ENCODE data around the gene ERC1. TPM values are rescaled to one million over a fixed set of nuclear protein-coding genes. Genes with fewer than 3 reads are reported as not detected.

ERC1 gene
- total RNA-seq, 2 donors from 2014 or later = 18.9 to 72.9 TPM

GRCh38 chr12:1179128-1179527 lies 188.1 kb downstream of the ERC1 start:
- Histone ChIP-seq H3K9me3 (no peaks in the 10 kb centered on the region), H3K27me3 (replicated peaks; ENCODE audit: insufficient read depth) (no peaks in the 10 kb centered on the region), H3K36me3 (no peaks in the 10 kb centered on the region), H3K27ac (no peak overlapping the region), H3K4me3 (no peak overlapping the region), H3K4me1 (replicated peaks) (no peaks in the 10 kb centered on the region)
- 57% methylated on average over 1 of the region's 1 CpG for WGBS
- DNase-seq (ENCODE audit: low spot score) = peak; percentile 41
- TF ChIP-seq POLR2AphosphoS5 (IDR thresholded peaks at IDR 0.05) (peak; percentile 36), CTCF (IDR thresholded peaks at IDR 0.05) (no peak)
- intact Hi-C loops (cut with DNase I) = no loop called here

- WGBS = 83% methylated on average over 2 of the region's 2 CpGs
- TF ChIP-seq POLR2A (IDR thresholded peaks at IDR 0.05) (no peak), POLR2AphosphoS5 (IDR thresholded peaks at IDR 0.05) (no peak), CTCF (IDR thresholded peaks at IDR 0.05) (no peak)
- intact Hi-C loops (cut with DNase I) = no loop called here
Measured at GRCh38 chr12:1182069-1182468, 191.0 kb downstream of the ERC1 start.

DNA sequence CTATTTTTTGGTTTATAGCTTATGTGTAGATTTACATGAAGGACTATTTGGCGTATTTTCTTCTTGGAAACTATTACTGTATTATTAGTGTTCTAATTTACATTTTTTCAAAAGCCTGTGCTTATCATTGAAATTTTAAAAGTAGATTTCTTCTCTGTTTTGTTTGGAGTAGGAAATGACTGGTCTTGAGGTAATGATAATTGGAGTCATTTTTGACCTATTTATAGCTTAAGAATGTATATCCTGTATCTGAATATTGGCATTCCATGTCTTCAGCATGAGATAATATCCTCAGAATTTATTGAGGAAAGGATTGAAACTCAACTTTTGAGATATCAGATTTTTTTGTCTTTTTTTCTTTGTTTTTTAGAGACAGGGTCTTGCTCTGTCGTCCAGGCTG lies 193.4 kb downstream of the ERC1 start:
- Histone ChIP-seq H3K4me3 (no peak overlapping the region), H3K27me3 (replicated peaks; ENCODE audit: insufficient read depth) (no peaks in the 10 kb centered on the region), H3K27ac (no peak overlapping the region), H3K36me3 (no peaks in the 10 kb centered on the region), H3K4me1 (replicated peaks) (no peaks in the 10 kb centered on the region), H3K9me3 (no peaks in the 10 kb centered on the region)
- DNase-seq (ENCODE audit: low spot score) = no peak
- intact Hi-C loops (cut with DNase I) = no loop called here
- TF ChIP-seq POLR2A (IDR thresholded peaks at IDR 0.05) (no peak), CTCF (IDR thresholded peaks at IDR 0.05) (no peak), POLR2AphosphoS5 (IDR thresholded peaks at IDR 0.05) (no peak)
- 91% methylated on average over 2 of the region's 2 CpGs for WGBS

More at GRCh38 chr12:1182069-1182468, 191.0 kb downstream of the ERC1 start:
- H3K27me3 ChIP-seq (replicated peaks; ENCODE audit: insufficient read depth) = no peaks in the 10 kb centered on the region
- H3K36me3 ChIP-seq = no peaks in the 10 kb centered on the region
- H3K9me3 ChIP-seq = no peaks in the 10 kb centered on the region
- no peak for DNase-seq (ENCODE audit: low spot score)
- H3K4me3 ChIP-seq = no peak overlapping the region
- no peak overlapping the region for H3K27ac ChIP-seq
- H3K4me1 ChIP-seq (replicated peaks) = no peaks in the 10 kb centered on the region

GRCh38 chr12:1185460-1186182 lies 194.6 kb downstream of the ERC1 start:
- DNase-seq (ENCODE audit: low spot score) = no peak
- Histone ChIP-seq H3K4me3 (no peak overlapping the region), H3K27ac (no peak overlapping the region), H3K27me3 (replicated peaks; ENCODE audit: insufficient read depth) (no peaks in the 10 kb centered on the region), H3K4me1 (replicated peaks) (no peaks in the 10 kb centered on the region), H3K36me3 (no peaks in the 10 kb centered on the region), H3K9me3 (no peaks in the 10 kb centered on the region)
- TF ChIP-seq POLR2A (IDR thresholded peaks at IDR 0.05) (no peak), CTCF (IDR thresholded peaks at IDR 0.05) (no peak), POLR2AphosphoS5 (IDR thresholded peaks at IDR 0.05) (no peak)
- intact Hi-C loops (cut with DNase I) = no loop called here
- WGBS = 81% methylated on average over 3 of the region's 3 CpGs

- TF ChIP-seq POLR2AphosphoS5 (IDR thresholded peaks at IDR 0.05) (no peak), POLR2A (IDR thresholded peaks at IDR 0.05) (no peak), CTCF (IDR thresholded peaks at IDR 0.05) (no peak)
- no peaks in the 10 kb centered on the region for H3K4me1 ChIP-seq (replicated peaks)
- WGBS = 98% methylated on average over 3 of the region's 3 CpGs
- no peaks in the 10 kb centered on the region for H3K9me3 ChIP-seq
- H3K36me3 ChIP-seq = no peaks in the 10 kb centered on the region
- H3K4me3 ChIP-seq = no peak overlapping the region
- no peak overlapping the region for H3K27ac ChIP-seq
- DNase-seq (ENCODE audit: low spot score) = no peak
- intact Hi-C loops (cut with DNase I) = no loop called here
- no peaks in the 10 kb centered on the region for H3K27me3 ChIP-seq (replicated peaks; ENCODE audit: insufficient read depth)
Measured at GRCh38 chr12:1186298-1186697, 195.3 kb downstream of the ERC1 start.
